SHP77 treated with DMSO at 0.1 percent for 48 hours (cell line): ENCODE results near the gene INSC.

Source experiments
- DNase-seq: peaks from one replicate; lab custom pipeline; 2025; lab: John Stamatoyannopoulos, UW

Gene INSC

GRCh38 chr11:15289723-15290122, 175.0 kb downstream of the INSC start:
- DNase-seq = no peak

- DNase-seq = no peak
Measured at GRCh38 chr11:15291885-15292284, 177.2 kb downstream of the INSC start.

GRCh38 chr11:15293975-15294620, 179.4 kb downstream of the INSC start:
- DNase-seq = no peak

GRCh38 chr11:15295695-15296094, 181.0 kb downstream of the INSC start:
- DNase-seq = no peak
